ENCODE results near the gene MRPS25.

DNA sequence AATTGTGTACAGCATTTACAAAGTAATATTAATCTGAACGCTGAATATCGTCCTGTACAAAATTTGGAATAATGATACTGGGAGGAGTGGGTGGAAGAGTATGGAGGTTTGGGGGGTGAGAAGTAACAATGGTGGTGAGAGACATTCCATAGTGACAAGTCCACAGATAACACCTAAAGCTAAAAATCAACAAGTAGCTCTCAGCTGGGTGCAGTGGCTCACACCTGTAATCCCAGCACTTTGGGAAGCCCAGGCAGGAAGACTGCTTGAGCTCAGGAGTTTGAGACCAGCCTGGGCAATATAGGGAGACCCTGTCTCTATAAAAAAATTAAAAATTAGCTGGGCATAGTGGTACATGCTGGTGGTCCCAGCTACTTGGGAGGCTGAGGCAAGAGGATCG is 5.1 kb downstream of the MRPS25 start:
- TF ChIP-seq ZNF146 (tag by site-specific recombination; IDR thresholded peaks at IDR 0.05) (no peak), ATF2 (tag by site-specific recombination; IDR thresholded peaks at IDR 0.05; ENCODE audit: low read depth) (no peak), ZNF423 (tag by site-specific recombination; IDR thresholded peaks at IDR 0.05) (no peak), ZNF248 (tag by site-specific recombination; IDR thresholded peaks at IDR 0.05) (no peak), ZNF707 (tag by site-specific recombination; IDR thresholded peaks at IDR 0.05) (no peak), ZNF394 (tag by site-specific recombination; IDR thresholded peaks at IDR 0.05; ENCODE audit: borderline replicate concordance) (no peak), ZNF16 (tag by site-specific recombination; IDR thresholded peaks at IDR 0.05; ENCODE audit: low read depth) (no peak), ZNF777 (tag by site-specific recombination; IDR thresholded peaks at IDR 0.05; ENCODE audit: borderline replicate concordance) (no peak)

Measured in HEK293 (cell line).